CD14-positive monocyte (primary cell): ENCODE results near the gene ATP1A3. TPM values are rescaled to one million over a fixed set of nuclear protein-coding genes. Genes with fewer than 3 reads are reported as not detected.

Source experiments
- DNase-seq, 3 donors: peaks; one replicate each; pipeline ENCODE4 v3.0.0-alpha.2; 2011 to 2022
- H2AFZ ChIP-seq: 2 replicates; pipeline ENCODE4 v1.6.0; 2012; ENCODE audit warnings: mild to moderate bottlenecking, low read depth, low read length, inconsistent platforms; ENCODE audit not compliant: insufficient read depth, poor library complexity, severe bottlenecking
- H3K27ac ChIP-seq, 2 donors: 1 replicate in 1 of 2; 2 replicates in 1 of 2; pipeline ENCODE4 v1.5.1; 2012 to 2013; ENCODE audit warnings: low read length in 2 of 2, control low read depth in 1 of 2, inconsistent platforms in 1 of 2, low read depth in 1 of 2, mild to moderate bottlenecking in 1 of 2
- H3K27me3 ChIP-seq, 2 donors: one replicate each; pipeline versions ENCODE4 v1.6.0 to v1.6.1; 2011 to 2013; ENCODE audit warnings: low read length in 2 of 2; ENCODE audit not compliant: control insufficient read depth in 2 of 2, insufficient read depth in 2 of 2
- H3K36me3 ChIP-seq, 2 donors: replicated peaks in 1 of 2; 1 replicate in 1 of 2; 2 replicates in 1 of 2; pipeline versions ENCODE4 v1.5.1 to v1.6.1; 2012 to 2013; ENCODE audit warnings: low read length in 2 of 2, control low read depth in 1 of 2, inconsistent platforms in 1 of 2, mild to moderate bottlenecking in 1 of 2; ENCODE audit not compliant: insufficient read depth in 2 of 2, control insufficient read depth in 1 of 2
- H3K4me1 ChIP-seq, 2 donors: 1 replicate in 1 of 2; 2 replicates in 1 of 2; pipeline versions ENCODE4 v1.5.1 to v1.6.1; 2012 to 2013; ENCODE audit warnings: low read length in 2 of 2, control low read depth in 1 of 2, inconsistent platforms in 1 of 2, mild to moderate bottlenecking in 1 of 2, moderate library complexity in 1 of 2; ENCODE audit not compliant: insufficient read depth in 2 of 2, control insufficient read depth in 1 of 2
- H3K4me2 ChIP-seq: replicated peaks from 2 replicates; pipeline ENCODE3; 2012; ENCODE audit warnings: low read length, moderate library complexity, mild to moderate bottlenecking; ENCODE audit not compliant: poor library complexity, severe bottlenecking; ENCODE audit errors: extremely low read depth
- H3K4me3 ChIP-seq, 3 experiments: fragments of 200-600 bp in 1 of 3; sonication (generic) in 1 of 3; replicated peaks in 1 of 3; 1 replicate in 2 of 3; 2 replicates in 1 of 3; pipeline ENCODE4 v1.5.1; 2011 to 2013; ENCODE audit warnings: low read length in 3 of 3, mild to moderate bottlenecking in 3 of 3, control low read depth in 2 of 3, low read depth in 2 of 3, inconsistent platforms in 1 of 3, moderate library complexity in 1 of 3
- H3K79me2 ChIP-seq: 2 replicates; pipeline ENCODE4 v1.6.0; 2012; ENCODE audit warnings: mild to moderate bottlenecking, control low read depth, inconsistent platforms, low read length, moderate library complexity; ENCODE audit not compliant: insufficient read depth
- H3K9ac ChIP-seq: 2 replicates; pipeline ENCODE4 v1.6.0; 2017; ENCODE audit warnings: low read length, mild to moderate bottlenecking; ENCODE audit not compliant: insufficient read depth, poor library complexity, severe bottlenecking
- H3K9me3 ChIP-seq, 2 donors: replicated peaks in 1 of 2; 1 replicate in 1 of 2; 2 replicates in 1 of 2; pipeline versions ENCODE4 v1.5.1 to v1.6.1; 2012 to 2013; ENCODE audit warnings: low read length in 2 of 2, control low read depth in 1 of 2; ENCODE audit not compliant: control insufficient read depth in 1 of 2, insufficient read depth in 1 of 2
- H4K20me1 ChIP-seq: 2 replicates; pipeline ENCODE4 v1.6.0; 2012; ENCODE audit warnings: mild to moderate bottlenecking, low read length, control low read depth, moderate library complexity; ENCODE audit not compliant: insufficient read depth
- H3K27ac Mint-ChIP-seq, 7 donors: one replicate each; pipeline ENCODE4 v1.8.0; 2020; ENCODE audit warnings: mild to moderate bottlenecking in 7 of 7, mixed read lengths in 7 of 7, moderate library complexity in 6 of 7, inconsistent platforms in 2 of 7
- H3K27me3 Mint-ChIP-seq, 3 donors: one replicate each; pipeline ENCODE4 v1.8.0; 2021 to 2022; ENCODE audit warnings: low read depth in 3 of 3, mild to moderate bottlenecking in 3 of 3, mixed read lengths in 3 of 3, moderate library complexity in 3 of 3, inconsistent platforms in 1 of 3
- H3K36me3 Mint-ChIP-seq, 2 donors: one replicate each; pipeline ENCODE4 v1.8.0; 2020; ENCODE audit warnings: mixed read lengths in 2 of 2, inconsistent platforms in 1 of 2, mild to moderate bottlenecking in 1 of 2
- H3K4me1 Mint-ChIP-seq: one replicate; pipeline ENCODE4 v1.8.0; 2020; ENCODE audit warnings: mild to moderate bottlenecking, mixed read lengths
- H3K4me3 Mint-ChIP-seq, 2 donors: one replicate each; pipeline ENCODE4 v1.8.0; 2020; ENCODE audit warnings: mild to moderate bottlenecking in 2 of 2, mixed read lengths in 2 of 2, moderate library complexity in 1 of 2
- H3K9me3 Mint-ChIP-seq, 7 donors: one replicate each; pipeline ENCODE4 v1.8.0; 2020 to 2022; ENCODE audit warnings: mixed read lengths in 7 of 7, mild to moderate bottlenecking in 6 of 7, moderate library complexity in 6 of 7, inconsistent platforms in 2 of 7
- WGBS: methylation state at CpG from one replicate; pipeline ENCODE4 v1.1.5; 2013; ENCODE audit warnings: missing lambda C conversion rate; ENCODE audit not compliant: insufficient coverage; 5-methylcytosine and 5-hydroxymethylcytosine counted together
- intact Hi-C, 2 donors: fragments of 100-400 bp; cut with micrococcal nuclease; formaldehyde crosslinking; loops; one replicate each; pipeline versions ENCODE4 v1.15.0 to v1.15.1; 2023
- polyA plus RNA-seq, 3 donors: library from polyadenylated mRNA; depleted of rRNA in 1 of 3; unstranded in 2 of 3; stranded (reverse) in 1 of 3; fragments of 300-500 nt in 2 of 3; fragments of >200 nt in 1 of 3; fragmentation: Illumina TruSeq in 2 of 3; gene quantifications; 1 replicate in 2 of 3; 2 replicates in 1 of 3; pipeline ENCODE4 v1.2.3, GENCODE V29; 2012 to 2021
- TF ChIP-seq, protein P1 (sequence below): fragments of 200-600 bp; IDR thresholded peaks from one replicate; pipeline ENCODE4 v1.8.0; 2022; ENCODE audit warnings: antibody characterized with exemption, mild to moderate bottlenecking

ATP1A3 gene
- polyA plus RNA-seq, 3 donors, result 0.07 to 0.10 TPM; not detected in 1

DNA sequence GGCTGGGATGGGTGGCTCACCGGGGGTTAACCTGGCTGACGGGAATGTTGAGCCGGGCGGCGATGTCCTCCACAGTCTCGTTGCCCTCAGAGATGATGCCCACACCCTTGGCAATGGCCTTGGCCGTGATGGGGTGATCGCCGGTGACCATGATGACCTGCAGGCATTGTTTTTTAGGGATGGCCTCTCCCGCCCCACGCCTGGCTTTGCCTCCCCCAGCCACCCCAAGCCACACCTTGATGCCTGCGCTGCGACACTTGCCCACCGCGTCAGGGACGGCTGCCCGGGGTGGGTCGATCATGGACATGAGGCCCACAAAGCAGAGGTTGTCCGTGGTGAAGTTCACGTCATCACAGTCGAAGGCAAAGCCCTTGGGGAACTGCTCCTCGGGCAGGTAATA lies 16.1 kb downstream of the ATP1A3 start:
- Mint-ChIP-seq H3K36me3 (no peaks in the 10 kb centered on the region), H3K27me3 (peaks cover 0 to 6% (median 3%) of the 10 kb centered on the region in 3 donors), H3K4me1 (no peaks in the 10 kb centered on the region), H3K4me3 (no peak overlapping the region), H3K27ac (no peak overlapping the region), H3K9me3 (no peaks in the 10 kb centered on the region)
- no peak overlapping the region for H3K4me3 ChIP-seq
- 96% methylated on average over 20 of the region's 22 CpGs for WGBS
- DNase-seq, result no peak
- intact Hi-C loops, result no loop called here
- no peaks in the 10 kb centered on the region for H3K27me3 ChIP-seq
- no peaks in the 10 kb centered on the region for H4K20me1 ChIP-seq
- no peaks in the 10 kb centered on the region for H3K4me1 ChIP-seq
- no peak overlapping the region for H3K4me2 ChIP-seq
- H3K27ac ChIP-seq, result no peak overlapping the region
- no peak overlapping the region for H2AFZ ChIP-seq
- no peaks in the 10 kb centered on the region for H3K79me2 ChIP-seq
- TF ChIP-seq, protein P1, sequence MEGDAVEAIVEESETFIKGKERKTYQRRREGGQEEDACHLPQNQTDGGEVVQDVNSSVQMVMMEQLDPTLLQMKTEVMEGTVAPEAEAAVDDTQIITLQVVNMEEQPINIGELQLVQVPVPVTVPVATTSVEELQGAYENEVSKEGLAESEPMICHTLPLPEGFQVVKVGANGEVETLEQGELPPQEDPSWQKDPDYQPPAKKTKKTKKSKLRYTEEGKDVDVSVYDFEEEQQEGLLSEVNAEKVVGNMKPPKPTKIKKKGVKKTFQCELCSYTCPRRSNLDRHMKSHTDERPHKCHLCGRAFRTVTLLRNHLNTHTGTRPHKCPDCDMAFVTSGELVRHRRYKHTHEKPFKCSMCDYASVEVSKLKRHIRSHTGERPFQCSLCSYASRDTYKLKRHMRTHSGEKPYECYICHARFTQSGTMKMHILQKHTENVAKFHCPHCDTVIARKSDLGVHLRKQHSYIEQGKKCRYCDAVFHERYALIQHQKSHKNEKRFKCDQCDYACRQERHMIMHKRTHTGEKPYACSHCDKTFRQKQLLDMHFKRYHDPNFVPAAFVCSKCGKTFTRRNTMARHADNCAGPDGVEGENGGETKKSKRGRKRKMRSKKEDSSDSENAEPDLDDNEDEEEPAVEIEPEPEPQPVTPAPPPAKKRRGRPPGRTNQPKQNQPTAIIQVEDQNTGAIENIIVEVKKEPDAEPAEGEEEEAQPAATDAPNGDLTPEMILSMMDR, result no peak
- no peak overlapping the region for H3K9ac ChIP-seq
- H3K9me3 ChIP-seq, result no peaks in the 10 kb centered on the region
- no peaks in the 10 kb centered on the region for H3K36me3 ChIP-seq

- Histone ChIP-seq H3K9ac (no peak overlapping the region), H3K36me3 (no peaks in the 10 kb centered on the region), H3K27ac (no peak overlapping the region), H2AFZ (no peak overlapping the region), H4K20me1 (no peaks in the 10 kb centered on the region), H3K27me3 (no peaks in the 10 kb centered on the region), H3K79me2 (no peaks in the 10 kb centered on the region), H3K9me3 (no peaks in the 10 kb centered on the region), H3K4me3 (no peak overlapping the region), H3K4me1 (no peaks in the 10 kb centered on the region), H3K4me2 (no peak overlapping the region)
- H3K36me3 Mint-ChIP-seq, result no peaks in the 10 kb centered on the region
- intact Hi-C loops, result no loop called here
- H3K27me3 Mint-ChIP-seq, result peaks cover 3 to 11% (median 4%) of the 10 kb centered on the region in 3 donors
- no peaks in the 10 kb centered on the region for H3K4me1 Mint-ChIP-seq
- no peak overlapping the region for H3K4me3 Mint-ChIP-seq
- no peaks in the 10 kb centered on the region for H3K9me3 Mint-ChIP-seq
- TF ChIP-seq, protein P1, result no peak
- DNase-seq, result no peak
- 94% methylated on average over 5 of the region's 8 CpGs for WGBS
- no peak overlapping the region for H3K27ac Mint-ChIP-seq
Measured at GRCh38 chr19:41974652-41975051, 19.4 kb downstream of the ATP1A3 start.
